GM21576 (cell line): ENCODE results near the gene RAPH1.
A peak's percentile ranks its signal among the peaks of the same experiment; 100 is the strongest.

ENCODE experiments used
- ATAC-seq: cut with Tn5 transposase; IDR thresholded peaks from one replicate; pipeline ENCODE4 v1.9.1; 2021; ENCODE audit warnings: mild to moderate bottlenecking, moderate library complexity; ENCODE audit not compliant: unreplicated experiment

RAPH1 gene

DNA sequence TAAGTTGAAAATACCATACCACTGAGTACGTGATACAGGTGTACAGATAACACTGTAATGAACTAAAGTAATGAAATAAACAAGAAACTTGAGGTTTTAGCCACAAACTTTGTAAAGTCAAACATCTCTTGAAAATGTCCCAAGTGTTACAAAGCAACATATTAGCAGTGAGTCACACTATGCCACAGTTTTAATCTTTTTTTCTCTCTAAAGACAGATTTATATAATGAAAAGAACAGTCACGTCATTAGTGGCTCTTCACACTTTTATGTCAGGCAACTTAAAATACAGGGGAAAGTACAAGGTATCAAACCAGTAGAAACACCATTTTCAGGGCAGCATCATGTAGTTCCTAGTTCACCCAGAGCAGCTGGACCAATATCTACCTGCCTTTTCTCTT is 42.1 kb downstream of the RAPH1 start:
- ATAC-seq = no peak

DNA sequence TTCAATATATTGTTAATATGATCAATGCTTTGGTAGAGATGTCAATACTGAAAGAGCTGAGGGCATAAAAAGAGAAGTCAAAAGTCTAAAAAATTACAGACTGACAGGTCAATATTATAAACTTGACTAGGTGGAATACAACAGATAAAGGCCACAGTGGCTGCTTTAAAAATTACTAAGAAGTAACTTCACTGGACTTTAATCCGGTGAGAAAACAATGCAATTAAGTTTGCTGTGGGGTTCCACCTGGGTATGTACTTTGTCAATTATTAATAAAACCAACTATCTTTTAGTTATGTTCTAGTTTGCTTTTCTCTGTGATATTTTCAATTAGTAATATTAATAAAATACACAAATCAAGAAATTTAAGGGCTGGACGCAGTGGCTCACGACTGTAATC is 44.7 kb downstream of the RAPH1 start:
- no peak for ATAC-seq

DNA sequence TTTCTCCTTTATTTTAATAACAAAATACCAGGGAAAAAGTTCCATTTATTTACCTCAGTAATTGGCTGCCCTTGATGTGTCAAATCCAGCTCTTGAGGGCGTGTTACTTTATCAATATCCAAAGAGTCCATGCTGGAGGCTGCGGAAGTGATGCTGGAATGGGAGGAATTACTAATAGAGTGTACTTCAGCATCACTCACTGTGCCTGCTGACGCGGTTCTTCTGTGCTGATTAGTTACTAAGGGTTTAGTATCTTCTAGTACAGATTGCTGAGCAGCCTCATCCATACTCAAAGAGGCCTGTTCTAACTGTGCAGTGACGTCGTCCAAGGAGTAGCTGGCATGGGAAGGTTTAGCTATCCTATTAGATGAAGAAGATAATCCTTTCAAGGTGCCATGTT is 45.6 kb downstream of the RAPH1 start:
- no peak for ATAC-seq

DNA sequence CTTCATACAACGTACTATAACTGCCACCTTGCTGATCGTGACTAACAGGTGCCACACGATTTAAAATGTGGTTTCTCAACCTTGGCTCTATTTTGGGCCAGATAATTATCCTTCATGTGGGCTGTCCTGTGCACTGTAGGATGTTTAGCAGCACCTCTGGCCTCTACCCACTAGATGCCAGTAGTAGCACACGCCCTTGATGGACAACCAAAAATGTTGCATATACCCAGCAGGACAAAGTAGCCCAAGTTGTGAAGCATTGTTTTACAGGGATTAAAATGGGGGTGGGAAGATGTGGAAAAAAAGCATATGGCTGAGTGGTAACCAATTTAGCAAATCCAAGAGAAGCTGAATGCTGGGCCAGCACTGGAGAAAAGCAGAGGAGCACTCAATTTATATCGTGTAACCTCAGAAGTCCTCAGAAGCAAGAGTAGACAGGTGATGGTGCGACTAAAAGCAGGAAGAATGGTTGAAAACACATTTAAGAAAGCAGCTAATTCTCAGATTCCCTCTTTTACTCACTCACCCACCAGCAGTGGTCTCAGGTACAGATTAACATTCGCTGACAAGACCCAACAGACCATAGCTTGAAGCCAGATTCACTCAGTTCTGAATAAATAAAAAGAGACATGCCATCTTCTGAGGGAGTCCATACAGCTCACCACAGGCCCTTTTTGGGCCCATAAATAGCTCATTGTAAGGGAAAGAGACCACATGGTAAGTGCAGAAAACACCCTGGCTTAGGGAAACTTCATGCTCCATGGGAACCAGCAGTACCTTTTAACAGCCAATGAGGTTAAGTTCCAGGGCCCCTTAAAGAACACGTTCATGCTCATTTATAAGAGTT is 50.6 kb downstream of the RAPH1 start:
- no peak for ATAC-seq

DNA sequence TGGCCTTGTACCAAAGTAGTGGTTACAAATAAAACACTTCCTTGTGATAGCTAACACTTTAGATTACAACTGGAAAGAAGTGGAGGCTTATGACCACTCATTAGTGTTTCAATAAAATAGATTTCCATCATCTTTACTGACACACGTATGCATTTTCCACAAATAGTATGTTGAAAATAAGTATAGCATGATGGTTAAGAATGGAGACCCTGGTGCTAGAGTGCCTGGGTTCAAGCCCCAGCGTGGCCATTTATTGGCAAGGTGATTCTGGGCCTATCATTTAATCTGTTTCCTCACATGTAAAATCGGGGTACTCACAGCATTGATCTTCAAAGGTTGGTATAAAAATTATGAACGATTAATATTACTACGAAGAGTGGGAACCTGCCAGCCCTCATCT is 54.5 kb downstream of the RAPH1 start:
- ATAC-seq = no peak

DNA sequence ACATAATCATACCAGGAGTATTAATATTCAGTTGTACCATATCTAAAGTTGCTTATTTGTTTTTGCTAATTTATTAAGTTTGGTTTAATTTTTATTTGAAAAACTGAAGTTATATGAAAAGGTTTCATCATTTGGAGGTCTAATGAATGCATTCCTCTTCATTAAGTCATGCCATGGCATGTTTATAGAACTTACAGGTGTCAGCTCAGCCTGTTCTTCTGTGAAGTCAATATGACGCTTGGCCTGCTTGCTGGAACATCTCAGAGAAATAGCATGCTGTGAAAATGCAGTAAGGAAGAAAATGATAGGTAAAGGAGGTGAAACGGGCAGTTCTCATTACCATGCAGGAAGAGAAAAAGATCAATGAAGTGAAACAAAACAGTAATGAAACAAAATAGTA is 58.2 kb downstream of the RAPH1 start:
- no peak for ATAC-seq

DNA sequence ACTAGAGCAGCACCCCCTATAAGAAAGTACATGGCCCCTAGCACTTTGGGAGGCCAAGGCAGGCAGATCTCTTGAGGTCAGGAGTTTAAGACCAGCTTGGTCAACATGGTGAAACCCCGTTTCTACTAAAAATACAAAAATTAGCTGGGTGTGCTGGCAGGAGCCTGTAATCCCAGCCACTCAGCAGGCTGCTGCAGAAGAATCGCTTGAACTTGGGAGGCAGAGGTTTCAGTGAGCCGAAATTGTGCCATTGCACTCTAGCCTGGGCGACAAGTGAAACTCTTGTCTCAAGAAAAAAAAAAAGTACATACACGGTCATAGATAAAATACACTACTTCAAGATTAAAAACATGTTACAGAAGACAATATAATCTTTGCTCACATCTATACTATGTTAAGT is 63.8 kb downstream of the RAPH1 start:
- no peak for ATAC-seq

DNA sequence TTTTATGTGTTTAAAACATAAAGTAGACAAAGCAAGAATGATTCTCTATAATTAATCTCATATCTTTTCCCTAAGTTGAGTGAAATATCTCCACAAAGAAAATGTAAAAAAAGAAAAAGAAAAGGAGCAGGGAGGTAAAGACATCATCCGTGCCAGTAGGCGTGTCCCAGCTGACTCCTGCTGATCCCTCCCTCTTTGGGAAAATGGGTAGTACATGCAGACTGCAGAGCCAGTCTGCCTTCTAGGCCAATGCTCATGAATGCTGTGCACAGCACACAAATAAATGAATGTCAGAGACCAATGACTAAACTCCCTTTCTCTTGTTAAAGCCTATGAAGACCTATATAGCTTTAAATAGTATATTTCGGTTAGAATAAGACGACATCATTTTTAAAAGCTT is 64.7 kb downstream of the RAPH1 start:
- no peak for ATAC-seq

DNA sequence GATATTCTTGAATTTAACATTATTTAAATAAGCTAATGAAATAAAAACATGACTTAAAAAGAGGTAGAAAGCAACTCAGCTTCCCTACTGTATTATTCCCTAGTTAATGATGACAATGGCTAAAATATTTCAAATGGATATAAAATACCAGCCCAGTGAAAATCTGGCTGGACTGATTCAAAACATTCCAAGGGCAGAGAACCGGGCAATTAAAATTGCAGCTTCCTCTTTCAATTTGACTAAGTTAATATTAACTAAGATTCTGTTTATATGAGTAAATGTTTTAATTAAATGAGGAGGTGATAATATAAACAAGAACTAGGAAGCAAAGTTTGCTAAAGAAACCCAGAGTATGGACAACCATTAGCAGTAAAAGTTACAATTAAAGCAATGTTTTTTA is 65.6 kb downstream of the RAPH1 start:
- no peak for ATAC-seq

DNA sequence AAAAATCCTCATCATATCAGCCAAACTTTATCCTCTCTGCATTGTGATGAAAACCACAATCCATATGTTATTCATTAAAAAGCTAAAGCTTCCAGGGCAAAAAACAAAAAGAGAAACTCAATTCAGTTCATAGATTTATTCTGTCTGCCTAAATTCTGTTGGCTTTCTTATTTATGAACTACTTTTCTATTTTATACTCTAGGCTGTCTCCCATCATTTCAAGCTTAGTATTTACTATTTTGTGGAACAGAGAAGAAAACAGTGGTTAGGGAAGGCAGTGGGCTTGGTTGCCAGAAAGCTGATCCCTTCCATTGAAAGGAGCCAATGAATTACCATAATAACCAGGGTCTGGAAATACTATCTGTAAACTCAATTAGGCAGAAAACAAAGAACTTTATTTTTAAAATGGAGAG is 71.8 kb downstream of the RAPH1 start:
- no peak for ATAC-seq

DNA sequence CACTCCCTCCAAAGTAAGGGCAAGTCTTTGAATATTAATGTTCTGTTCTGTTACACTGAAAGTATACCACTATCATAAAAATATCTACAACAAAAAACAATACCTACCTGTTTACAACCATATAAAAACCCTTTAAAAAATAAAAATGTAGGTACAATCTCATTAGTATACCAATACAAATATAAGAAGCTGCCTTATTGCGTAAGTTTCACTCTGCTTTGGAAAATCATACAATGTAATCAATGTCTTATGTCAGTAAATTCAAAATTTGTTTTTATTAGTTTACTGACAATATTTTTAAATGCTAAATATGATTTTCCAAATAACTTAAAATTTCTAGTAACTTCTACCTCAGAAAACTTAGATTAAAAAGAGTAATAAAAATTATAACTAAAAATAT is 72.8 kb downstream of the RAPH1 start:
- no peak for ATAC-seq

DNA sequence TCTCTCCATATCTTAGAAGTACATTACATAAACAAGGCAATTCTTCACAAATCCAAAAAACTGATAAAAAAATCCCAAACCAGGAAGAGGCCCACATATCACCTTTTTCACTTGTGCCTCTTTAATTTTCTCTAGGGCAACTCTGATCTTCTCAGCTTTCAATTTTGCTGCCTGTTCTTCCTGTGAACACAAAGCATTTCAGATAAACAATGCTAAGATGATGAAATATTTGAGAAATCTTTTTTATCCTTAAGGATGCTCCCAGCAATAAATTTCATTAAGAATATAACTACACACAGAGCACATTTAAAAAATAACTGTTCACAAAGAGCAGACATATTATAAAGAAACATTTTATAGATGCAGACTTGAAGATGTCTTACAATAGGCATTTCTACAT is 73.4 kb downstream of the RAPH1 start:
- ATAC-seq = no peak

DNA sequence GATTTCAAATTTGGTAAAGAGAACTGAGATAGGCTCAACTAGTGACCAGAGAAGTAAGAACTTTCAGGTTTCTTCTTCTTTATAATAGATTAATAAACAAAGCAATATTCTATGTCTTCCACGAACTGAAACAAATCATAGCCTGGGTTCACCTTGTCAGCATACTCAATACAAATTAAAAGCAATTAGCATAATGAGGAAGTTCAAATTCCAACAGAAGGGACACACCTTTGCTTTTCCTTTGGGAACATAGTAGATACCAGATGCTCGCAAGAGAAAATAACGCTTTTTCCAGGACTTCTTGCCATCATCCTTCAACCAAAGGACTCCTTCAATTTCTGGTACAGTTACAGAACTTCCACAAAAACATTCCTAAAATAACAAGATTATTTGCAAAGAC is 79.9 kb downstream of the RAPH1 start:
- no peak for ATAC-seq

DNA sequence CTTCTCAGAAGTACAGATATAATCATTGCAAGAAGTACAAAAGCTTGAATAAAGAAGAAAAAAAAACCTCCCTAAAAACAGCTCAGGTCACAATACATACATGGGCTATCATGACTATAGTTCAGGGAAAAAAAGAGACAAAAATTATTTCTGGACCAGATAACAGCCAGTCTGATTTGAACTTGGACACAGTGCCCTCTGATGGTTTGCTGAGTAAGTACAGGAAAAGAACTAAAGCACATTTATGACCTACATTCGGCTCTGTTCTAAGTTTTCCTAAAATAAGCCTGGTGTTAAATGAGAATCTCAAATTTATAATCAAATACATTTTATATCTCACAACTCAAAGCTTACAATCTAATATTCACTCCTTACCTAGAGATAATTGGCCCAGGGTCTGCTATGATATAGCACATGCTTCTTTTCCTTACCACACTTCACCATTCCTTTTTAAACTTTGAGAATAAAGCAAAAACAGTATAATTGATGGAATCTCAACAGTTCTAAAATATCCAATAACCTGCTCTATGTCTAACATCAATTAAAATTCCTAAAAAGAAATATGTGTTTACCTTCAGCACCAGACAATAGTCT is 81.1 kb downstream of the RAPH1 start:
- ATAC-seq = peak; percentile 55

DNA sequence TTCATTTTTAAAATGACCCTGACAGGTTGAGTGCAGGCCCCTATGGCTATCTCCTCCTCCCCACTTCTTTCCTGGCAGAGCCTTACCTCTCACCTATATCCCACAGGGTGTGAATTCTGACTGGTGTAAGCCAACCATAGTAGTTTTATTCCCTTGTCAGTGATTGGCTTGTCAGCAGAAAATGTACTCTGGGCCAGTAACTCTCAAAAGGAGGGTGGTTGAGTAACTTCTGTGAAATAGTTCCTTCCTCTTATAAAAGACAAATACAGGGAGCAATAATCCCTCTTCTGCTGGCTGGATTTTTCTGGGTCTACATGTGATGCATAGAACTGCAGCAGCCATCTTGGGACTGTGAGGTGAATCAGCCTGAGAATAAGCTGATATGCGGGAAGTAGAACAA is 83.4 kb downstream of the RAPH1 start:
- no peak for ATAC-seq

DNA sequence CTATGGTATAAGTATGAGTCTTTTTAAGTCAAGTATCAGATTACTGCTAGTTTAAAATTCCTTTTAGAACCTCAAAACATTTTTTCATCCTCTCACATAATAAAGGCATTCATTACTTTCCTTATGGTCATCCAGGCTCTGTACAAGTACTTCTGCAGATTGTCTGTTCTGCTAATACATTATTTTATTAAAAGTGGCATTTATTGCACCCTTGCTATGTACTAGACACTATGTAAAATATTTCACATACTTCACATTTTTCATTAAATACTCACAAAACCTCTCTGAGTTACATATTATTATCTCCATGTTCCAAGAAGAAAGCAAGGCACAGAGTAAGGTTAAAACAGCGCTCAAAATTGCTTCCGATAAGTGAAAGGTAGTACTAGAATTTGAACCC is 84.1 kb downstream of the RAPH1 start:
- ATAC-seq = no peak

DNA sequence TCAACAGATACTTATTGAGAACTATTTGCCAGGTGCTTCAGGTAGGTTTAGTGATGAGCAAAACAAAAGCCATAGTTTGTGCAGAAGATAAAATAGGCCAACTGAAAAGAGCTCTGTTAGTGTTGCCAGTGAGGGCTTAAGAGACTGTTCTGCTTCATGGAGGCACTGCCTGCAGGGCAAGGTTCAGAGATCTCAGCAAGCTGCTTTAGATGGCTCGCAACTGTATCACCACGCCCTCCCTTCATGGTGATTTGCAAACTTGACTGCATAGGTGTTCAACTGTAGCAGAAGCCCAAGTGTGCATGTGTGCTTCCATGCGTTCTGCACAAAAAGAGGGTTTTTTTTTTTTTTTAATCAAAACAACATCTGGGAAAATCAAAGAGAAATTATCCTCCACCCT is 84.5 kb downstream of the RAPH1 start:
- ATAC-seq = no peak

DNA sequence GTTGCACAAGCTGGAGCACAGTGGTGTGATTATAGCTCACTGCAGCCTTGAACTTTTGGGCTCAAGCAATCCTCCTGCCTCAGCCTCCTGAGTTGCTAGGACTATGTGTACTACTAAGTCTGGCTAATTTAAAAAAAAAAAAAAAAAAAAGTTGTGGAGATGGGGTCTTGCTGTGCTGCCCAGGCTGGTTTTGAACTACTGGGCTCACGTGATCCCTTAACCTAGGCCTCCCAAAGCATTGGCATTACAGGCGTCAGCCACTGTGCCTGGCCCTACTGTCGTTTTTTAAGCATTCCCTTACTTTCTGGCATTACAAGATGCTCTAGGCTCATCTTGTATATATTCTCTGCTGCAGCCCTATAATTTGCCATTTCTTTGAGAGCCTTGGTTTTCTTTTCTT is 88.3 kb downstream of the RAPH1 start:
- ATAC-seq = no peak

DNA sequence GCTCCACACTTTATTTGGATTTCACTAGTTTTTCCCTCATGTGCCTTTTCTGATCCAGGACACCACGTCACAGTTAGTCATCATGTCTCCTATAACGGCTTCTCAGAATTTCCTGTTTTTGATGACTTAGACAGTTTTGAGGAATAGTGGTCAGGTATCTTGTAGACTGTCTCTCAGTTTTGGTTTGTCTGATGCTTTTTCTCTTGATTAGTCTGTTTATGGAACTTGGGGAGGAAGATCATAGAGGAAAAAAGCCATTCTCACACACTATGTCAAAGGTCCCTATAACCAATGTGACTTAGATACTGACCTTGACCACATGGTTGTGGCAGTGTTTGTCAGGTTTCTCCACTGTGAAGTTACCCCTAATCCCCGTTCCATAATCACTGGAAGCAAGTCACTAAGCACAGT is 89.0 kb downstream of the RAPH1 start:
- no peak for ATAC-seq

DNA sequence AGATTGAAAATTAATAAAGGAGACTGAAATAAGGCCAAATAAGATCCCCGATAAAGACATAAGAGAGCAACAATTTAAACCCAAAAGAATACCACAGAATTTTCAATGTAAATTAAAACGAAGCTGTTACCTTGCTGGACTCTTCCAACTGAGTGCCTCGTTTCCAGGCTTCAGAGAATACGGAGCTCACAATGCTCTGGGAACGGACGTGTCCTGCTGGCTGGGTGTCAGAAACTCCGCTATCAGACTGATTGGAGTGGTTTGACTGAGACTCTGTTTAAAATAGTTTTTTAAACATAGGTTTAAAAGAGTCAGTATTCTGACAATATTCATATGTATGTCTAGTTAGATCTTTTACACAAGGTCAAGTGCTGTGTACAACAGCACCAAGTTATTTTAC is 90.4 kb downstream of the RAPH1 start:
- ATAC-seq = no peak

DNA sequence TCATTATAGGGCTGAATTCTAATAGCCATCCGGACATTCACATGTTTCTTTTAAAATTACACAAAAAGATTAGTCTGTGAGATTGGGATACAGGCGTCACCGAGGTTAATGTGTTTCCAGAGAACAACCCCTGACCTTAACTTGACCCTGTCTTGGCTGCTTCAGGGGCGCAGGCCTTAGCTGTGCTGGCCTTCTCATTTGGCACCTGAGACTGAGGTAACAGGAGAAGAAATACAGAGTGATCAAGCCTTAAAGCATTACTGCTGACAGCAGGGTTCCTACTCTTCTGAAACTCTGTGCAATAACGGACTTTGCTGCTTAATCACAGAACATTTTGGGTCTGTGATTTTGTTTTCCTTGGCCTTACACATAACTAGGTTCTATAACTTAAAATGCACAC is 92.6 kb downstream of the RAPH1 start:
- no peak for ATAC-seq

DNA sequence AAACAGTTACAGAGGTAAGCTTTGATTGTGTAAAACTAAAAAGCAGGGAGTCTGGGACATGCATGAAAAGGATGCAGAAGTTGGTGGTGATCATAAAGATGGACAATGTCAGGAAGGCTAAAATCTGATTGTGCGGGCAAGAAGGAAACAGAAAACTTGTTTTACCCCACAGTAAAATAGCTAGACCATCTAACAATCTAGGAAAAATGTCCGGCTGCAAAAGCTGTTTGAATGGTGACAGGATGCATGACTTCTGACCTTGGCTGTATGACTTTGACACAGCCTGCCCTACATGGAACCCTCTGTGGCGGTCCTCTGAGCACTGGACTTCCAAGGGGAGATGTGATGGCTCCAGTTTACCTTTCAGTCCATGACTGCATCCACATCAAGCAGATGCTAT is 93.6 kb downstream of the RAPH1 start:
- no peak for ATAC-seq

DNA sequence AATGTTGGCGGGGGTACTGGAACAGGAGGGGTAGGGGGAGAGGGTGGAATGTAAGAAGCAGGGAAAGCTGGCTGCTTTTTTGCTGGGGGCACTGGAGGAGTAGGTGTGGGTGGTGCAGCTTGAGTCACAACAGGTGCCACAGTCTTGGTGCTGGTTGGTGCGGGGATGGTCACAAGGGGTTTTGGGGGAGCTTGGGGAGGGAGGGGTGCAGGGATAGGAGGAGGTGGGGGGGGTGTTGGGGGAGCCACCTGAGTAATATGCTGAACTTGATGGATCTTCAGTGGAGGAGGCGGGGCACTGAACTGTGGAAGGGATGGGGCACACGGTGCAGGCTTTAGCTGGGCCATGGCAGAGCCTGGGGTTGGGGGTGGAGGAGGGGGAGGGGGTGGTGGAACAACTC is 94.4 kb downstream of the RAPH1 start:
- no peak for ATAC-seq
